ENCODE data around the gene SLC23A3.

Gene SLC23A3

GRCh38 chr2:219140722-219141121, 29.1 kb downstream of the SLC23A3 start:
- DNase-seq (ENCODE audit: low spot score): no peak

GRCh38 chr2:219133976-219134375, 35.9 kb downstream of the SLC23A3 start:
- no peak for DNase-seq (ENCODE audit: low spot score)

GRCh38 chr2:219131744-219132143, 38.1 kb downstream of the SLC23A3 start:
- DNase-seq (ENCODE audit: low spot score): no peak

GRCh38 chr2:219131327-219131726, 38.5 kb downstream of the SLC23A3 start:
- no peak for DNase-seq (ENCODE audit: low spot score)

- DNase-seq (ENCODE audit: low spot score): no peak
These were observed 40.2 kb downstream of the SLC23A3 start for GRCh38 chr2:219129589-219129988.

- DNase-seq (ENCODE audit: low spot score): no peak
These were observed 41.4 kb downstream of the SLC23A3 start for GRCh38 chr2:219128396-219128795.

- no peak for DNase-seq (ENCODE audit: low spot score)
These were observed 42.7 kb downstream of the SLC23A3 start for GRCh38 chr2:219127037-219127635.

GRCh38 chr2:219126555-219126954, 43.3 kb downstream of the SLC23A3 start:
- DNase-seq (ENCODE audit: low spot score): no peak

GRCh38 chr2:219125886-219126270, 44.0 kb downstream of the SLC23A3 start:
- no peak for DNase-seq (ENCODE audit: low spot score)

GRCh38 chr2:219125225-219125885, 44.5 kb downstream of the SLC23A3 start:
- peak; percentile 81 for DNase-seq (ENCODE audit: low spot score)

GRCh38 chr2:219124381-219125110, 45.3 kb downstream of the SLC23A3 start:
- DNase-seq (ENCODE audit: low spot score): no peak

GRCh38 chr2:219123356-219124135, 46.3 kb downstream of the SLC23A3 start:
- DNase-seq (ENCODE audit: low spot score): no peak

GRCh38 chr2:219122202-219122980, 47.4 kb downstream of the SLC23A3 start:
- DNase-seq (ENCODE audit: low spot score): no peak

- DNase-seq (ENCODE audit: low spot score): no peak
These were observed 49.7 kb downstream of the SLC23A3 start for GRCh38 chr2:219120082-219120481.

- peak; percentile 72 for DNase-seq (ENCODE audit: low spot score)
These were observed 50.3 kb downstream of the SLC23A3 start for GRCh38 chr2:219119422-219120043.

GRCh38 chr2:219118504-219118903, 51.3 kb downstream of the SLC23A3 start:
- DNase-seq (ENCODE audit: low spot score): no peak

- no peak for DNase-seq (ENCODE audit: low spot score)
These were observed 52.8 kb downstream of the SLC23A3 start for GRCh38 chr2:219116776-219117646.

- DNase-seq (ENCODE audit: low spot score): no peak
These were observed 57.0 kb downstream of the SLC23A3 start for GRCh38 chr2:219112651-219113338.

- DNase-seq (ENCODE audit: low spot score): no peak
These were observed 57.8 kb downstream of the SLC23A3 start for GRCh38 chr2:219112062-219112406.

All from GM03348 (cell line).